Thyroid gland (tissue), 4 donors: ENCODE measurements around the gene VSTM4.

ENCODE experiments used
- POLR2A ChIP-seq, 2 donors: fragments of 450-650 bp; IDR thresholded peaks; one replicate each; pipeline ENCODE4 v1.6.1; 2017; ENCODE audit warnings: antibody characterized with exemption in 2 of 2, mild to moderate bottlenecking in 2 of 2, moderate library complexity in 1 of 2
- TF ChIP-seq, protein P1 (sequence below), 6 experiments: fragments of 200-600 bp in 3 of 6; fragments of 450-650 bp in 3 of 6; sonication (generic) in 3 of 6; IDR thresholded peaks; one replicate each; pipeline ENCODE4 v1.5.1; 2016 to 2019; ENCODE audit warnings: antibody characterized with exemption in 6 of 6, mild to moderate bottlenecking in 2 of 6, inconsistent platforms in 1 of 6, moderate library complexity in 1 of 6

DNA sequence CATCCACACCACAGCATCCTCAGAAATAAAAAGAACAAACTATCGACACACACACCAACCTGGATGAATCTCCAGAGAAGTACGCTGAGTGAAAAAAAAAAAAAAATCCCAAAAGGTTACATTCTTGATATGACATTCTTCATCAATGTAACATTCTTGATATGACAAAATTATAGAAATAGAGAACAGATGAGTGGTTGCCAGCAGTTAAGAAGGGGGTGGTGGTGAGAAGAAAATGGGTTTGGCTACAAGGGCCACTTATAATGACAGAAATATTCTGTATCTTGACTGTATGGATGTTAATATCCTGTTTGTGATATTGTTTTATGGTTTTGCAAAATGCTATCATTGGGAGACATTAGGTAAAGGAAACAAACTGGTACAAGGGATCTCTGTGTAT lies 36.9 kb downstream of the VSTM4 start:
- TF ChIP-seq, protein P1, sequence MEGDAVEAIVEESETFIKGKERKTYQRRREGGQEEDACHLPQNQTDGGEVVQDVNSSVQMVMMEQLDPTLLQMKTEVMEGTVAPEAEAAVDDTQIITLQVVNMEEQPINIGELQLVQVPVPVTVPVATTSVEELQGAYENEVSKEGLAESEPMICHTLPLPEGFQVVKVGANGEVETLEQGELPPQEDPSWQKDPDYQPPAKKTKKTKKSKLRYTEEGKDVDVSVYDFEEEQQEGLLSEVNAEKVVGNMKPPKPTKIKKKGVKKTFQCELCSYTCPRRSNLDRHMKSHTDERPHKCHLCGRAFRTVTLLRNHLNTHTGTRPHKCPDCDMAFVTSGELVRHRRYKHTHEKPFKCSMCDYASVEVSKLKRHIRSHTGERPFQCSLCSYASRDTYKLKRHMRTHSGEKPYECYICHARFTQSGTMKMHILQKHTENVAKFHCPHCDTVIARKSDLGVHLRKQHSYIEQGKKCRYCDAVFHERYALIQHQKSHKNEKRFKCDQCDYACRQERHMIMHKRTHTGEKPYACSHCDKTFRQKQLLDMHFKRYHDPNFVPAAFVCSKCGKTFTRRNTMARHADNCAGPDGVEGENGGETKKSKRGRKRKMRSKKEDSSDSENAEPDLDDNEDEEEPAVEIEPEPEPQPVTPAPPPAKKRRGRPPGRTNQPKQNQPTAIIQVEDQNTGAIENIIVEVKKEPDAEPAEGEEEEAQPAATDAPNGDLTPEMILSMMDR (IDR thresholded peaks at IDR 0.05) = no peak
- no peak for TF ChIP-seq POLR2A (IDR thresholded peaks at IDR 0.05)
